ENCODE data around the gene FGF4.

- no peak for TF ChIP-seq CTCF (IDR thresholded peaks at IDR 0.05)
- TF ChIP-seq POLR2A (IDR thresholded peaks at IDR 0.05): no peak
Observed at GRCh38 chr11:69819541-69820070, 44.5 kb upstream of the FGF4 start.
